ENCODE results near the gene NXNL1. TPM values are rescaled to one million over a fixed set of nuclear protein-coding genes. Genes with fewer than 3 reads are reported as not detected.

Gene NXNL1
- total RNA-seq, 1 donor, result not detected

- H3K4me2 ChIP-seq (ENCODE audit: insufficient read depth, low read length), result no peak overlapping the region
- no peaks in the 10 kb centered on the region for H3K36me3 ChIP-seq (ENCODE audit: insufficient read depth, low read length)
- peaks cover 33% of the 10 kb centered on the region for H3K27me3 ChIP-seq (ENCODE audit: insufficient read depth, low read length)
- no peaks in the 10 kb centered on the region for H3K4me1 ChIP-seq (ENCODE audit: insufficient read depth, low read length)
- TF ChIP-seq CTCF (IDR thresholded peaks at IDR 0.05; ENCODE audit: extremely low read depth, low read depth, low read length), result no peak
- H3K9me3 ChIP-seq (ENCODE audit: low read depth, low read length), result no peaks in the 10 kb centered on the region
- no peak overlapping the region for H3K27ac ChIP-seq (ENCODE audit: low read depth, low read length)
- H3K4me3 ChIP-seq (ENCODE audit: insufficient read depth, low read length), result no peak overlapping the region
- H2AFZ ChIP-seq (ENCODE audit: low read length), result no peak overlapping the region
- H3K79me2 ChIP-seq (ENCODE audit: insufficient read depth, low read length), result no peaks in the 10 kb centered on the region
- DNase-seq (ENCODE audit: insufficient read length, low spot score, missing footprints), result peak; percentile 54
- H4K20me1 ChIP-seq (ENCODE audit: insufficient read depth, low read length), result no peaks in the 10 kb centered on the region
These were observed 6.1 kb downstream of the NXNL1 start for GRCh38 chr19:17454576-17455071.

GRCh38 chr19:17451820-17452219 is 8.9 kb downstream of the NXNL1 start:
- no peaks in the 10 kb centered on the region for H3K9me3 ChIP-seq (ENCODE audit: low read depth, low read length)
- H3K36me3 ChIP-seq (ENCODE audit: insufficient read depth, low read length), result no peaks in the 10 kb centered on the region
- H3K4me1 ChIP-seq (ENCODE audit: insufficient read depth, low read length), result no peaks in the 10 kb centered on the region
- no peak overlapping the region for H3K4me2 ChIP-seq (ENCODE audit: insufficient read depth, low read length)
- peak; percentile 13 for DNase-seq (ENCODE audit: insufficient read length, low spot score, missing footprints)
- no peak overlapping the region for H2AFZ ChIP-seq (ENCODE audit: low read length)
- H3K4me3 ChIP-seq (ENCODE audit: insufficient read depth, low read length), result no peak overlapping the region
- no peak for TF ChIP-seq CTCF (IDR thresholded peaks at IDR 0.05; ENCODE audit: extremely low read depth, low read depth, low read length)
- H3K27me3 ChIP-seq (ENCODE audit: insufficient read depth, low read length), result peaks cover 34% of the 10 kb centered on the region
- H3K27ac ChIP-seq (ENCODE audit: low read depth, low read length), result no peak overlapping the region
- no peaks in the 10 kb centered on the region for H4K20me1 ChIP-seq (ENCODE audit: insufficient read depth, low read length)
- no peaks in the 10 kb centered on the region for H3K79me2 ChIP-seq (ENCODE audit: insufficient read depth, low read length)

GRCh38 chr19:17450264-17451075 is 10.3 kb downstream of the NXNL1 start:
- H3K4me1 ChIP-seq (ENCODE audit: insufficient read depth, low read length), result no peaks in the 10 kb centered on the region
- H3K79me2 ChIP-seq (ENCODE audit: insufficient read depth, low read length), result no peaks in the 10 kb centered on the region
- no peak for TF ChIP-seq CTCF (IDR thresholded peaks at IDR 0.05; ENCODE audit: extremely low read depth, low read depth, low read length)
- H3K27ac ChIP-seq (ENCODE audit: low read depth, low read length), result no peak overlapping the region
- no peaks in the 10 kb centered on the region for H4K20me1 ChIP-seq (ENCODE audit: insufficient read depth, low read length)
- peaks cover 28% of the 10 kb centered on the region for H3K27me3 ChIP-seq (ENCODE audit: insufficient read depth, low read length)
- H3K4me2 ChIP-seq (ENCODE audit: insufficient read depth, low read length), result no peak overlapping the region
- no peaks in the 10 kb centered on the region for H3K9me3 ChIP-seq (ENCODE audit: low read depth, low read length)
- H3K4me3 ChIP-seq (ENCODE audit: insufficient read depth, low read length), result no peak overlapping the region
- no peaks in the 10 kb centered on the region for H3K36me3 ChIP-seq (ENCODE audit: insufficient read depth, low read length)
- H2AFZ ChIP-seq (ENCODE audit: low read length), result no peak overlapping the region
- DNase-seq (ENCODE audit: insufficient read length, low spot score, missing footprints), result no peak

- Histone ChIP-seq H3K4me1 (ENCODE audit: insufficient read depth, low read length) (no peaks in the 10 kb centered on the region), H3K27ac (ENCODE audit: low read depth, low read length) (no peak within 1 kb of the TSS), H4K20me1 (ENCODE audit: insufficient read depth, low read length) (no peaks in the 10 kb centered on the region), H3K4me3 (ENCODE audit: insufficient read depth, low read length) (peak within 1 kb of the TSS; percentile 60), H3K27me3 (ENCODE audit: insufficient read depth, low read length) (peaks cover 16% of the 10 kb centered on the region), H3K4me2 (ENCODE audit: insufficient read depth, low read length) (peak within 1 kb of the TSS; percentile 71), H2AFZ (ENCODE audit: low read length) (no peak within 1 kb of the TSS), H3K79me2 (ENCODE audit: insufficient read depth, low read length) (no peaks in the 10 kb centered on the region), H3K36me3 (ENCODE audit: insufficient read depth, low read length) (no peaks in the 10 kb centered on the region), H3K9me3 (ENCODE audit: low read depth, low read length) (no peaks in the 10 kb centered on the region)
- peak; percentile 36 for TF ChIP-seq CTCF (IDR thresholded peaks at IDR 0.05; ENCODE audit: extremely low read depth, low read depth, low read length)
- DNase-seq (ENCODE audit: insufficient read length, low spot score, missing footprints), result peak; percentile 95
These were observed 12.4 kb downstream of the NXNL1 start, which contains the start of gene TMEM221 for GRCh38 chr19:17448131-17448967. TSS of gene TMEM221 (minus strand) at chr19:17448668. CDS start at chr19:17448462, 206 bp downstream.
